Fibroblast of lung (primary cell): ENCODE results near the gene ENPP4. TPM values are rescaled to one million over a fixed set of nuclear protein-coding genes. Genes with fewer than 3 reads are reported as not detected.

Experiments used
- DNase-seq, 2 donors: peaks; one replicate each; pipeline versions ENCODE4 v3.0.0 to v3.0.0-alpha.2; 2010; ENCODE audit warnings: low read depth in 2 of 2
- H2AFZ ChIP-seq: 2 replicates; pipeline ENCODE4 v1.5.1; 2012; ENCODE audit warnings: low read length, control low read depth, inconsistent platforms
- H3K27ac ChIP-seq: 2 replicates; pipeline ENCODE4 v1.5.1; 2011; ENCODE audit warnings: low read length, control low read depth; ENCODE audit not compliant: insufficient read depth
- H3K27me3 ChIP-seq: 2 replicates; pipeline ENCODE4 v1.5.1; 2011; ENCODE audit warnings: mild to moderate bottlenecking, low read length; ENCODE audit not compliant: control insufficient read depth, insufficient read depth
- H3K36me3 ChIP-seq: 2 replicates; pipeline ENCODE4 v1.5.1; 2011; ENCODE audit warnings: low read length; ENCODE audit not compliant: control insufficient read depth, insufficient read depth
- H3K4me1 ChIP-seq: 2 replicates; pipeline ENCODE4 v1.5.1; 2011; ENCODE audit warnings: low read length; ENCODE audit not compliant: control insufficient read depth, insufficient read depth; ENCODE audit errors: extremely low read depth
- H3K4me2 ChIP-seq: 2 replicates; pipeline ENCODE4 v1.5.1; 2011; ENCODE audit warnings: low read length, control low read depth; ENCODE audit not compliant: insufficient read depth; ENCODE audit errors: extremely low read depth
- H3K4me3 ChIP-seq, 4 experiments: fragments of 200-600 bp in 1 of 4; sonication (generic) in 1 of 4; replicated peaks in 1 of 4; 2 replicates each; pipeline ENCODE4 v1.5.1; 2011 to 2016; ENCODE audit warnings: low read length in 4 of 4, low read depth in 3 of 4, mild to moderate bottlenecking in 3 of 4, control low read depth in 2 of 4, inconsistent platforms in 1 of 4, mixed read lengths in 1 of 4; ENCODE audit not compliant: insufficient read depth in 1 of 4; ENCODE audit errors: control extremely low read depth in 1 of 4
- H3K79me2 ChIP-seq: 2 replicates; pipeline ENCODE4 v1.5.1; 2012; ENCODE audit warnings: mild to moderate bottlenecking, low read length, inconsistent platforms; ENCODE audit not compliant: control insufficient read depth, insufficient read depth
- H3K9ac ChIP-seq: 2 replicates; pipeline ENCODE4 v1.5.1; 2011; ENCODE audit warnings: mild to moderate bottlenecking, low read length, control low read depth; ENCODE audit not compliant: insufficient read depth
- H3K9me3 ChIP-seq: 2 replicates; pipeline ENCODE4 v1.5.1; 2012; ENCODE audit warnings: low read depth, low read length; ENCODE audit not compliant: control insufficient read depth, insufficient read depth
- H4K20me1 ChIP-seq: 2 replicates; pipeline ENCODE4 v1.5.1; 2011; ENCODE audit warnings: low read length; ENCODE audit not compliant: control insufficient read depth, insufficient read depth; ENCODE audit errors: extremely low read depth
- EZH2 ChIP-seq: IDR thresholded peaks from 2 replicates; pipeline ENCODE4 v1.5.1; 2012; ENCODE audit warnings: low read length, control low read depth, mild to moderate bottlenecking; ENCODE audit errors: missing control alignments
- polyA plus RNA-seq, 2 donors: library from polyadenylated mRNA; depleted of rRNA in 1 of 2; stranded (reverse) in 1 of 2; unstranded in 1 of 2; fragments of >200 nt; gene quantifications; 2 replicates each; pipeline ENCODE4 v1.2.1, GENCODE V29; 2011 to 2012; ENCODE audit warnings: missing spikeins in 1 of 2
- total RNA-seq: library from RNA; depleted of rRNA; stranded (reverse); fragments of >200 nt; gene quantifications from 2 replicates; pipeline ENCODE4 v1.2.1, GENCODE V29; 2014
- TF ChIP-seq, protein P1 (sequence below), 2 donors: IDR thresholded peaks in 1 of 2; conservative IDR thresholded peaks in 1 of 2; 1 replicate in 1 of 2; 2 replicates in 1 of 2; pipeline ENCODE4 v1.5.1; 2011 to 2012; ENCODE audit warnings: low read length in 2 of 2, control low read depth in 1 of 2, inconsistent platforms in 1 of 2, low read depth in 1 of 2, mild to moderate bottlenecking in 1 of 2

The ENPP4 gene
- total and polyA plus RNA-seq, 2 donors (not counting 1 experiment from before 2014, with no cell fraction given), result 2.7 to 4.0 TPM

DNA sequence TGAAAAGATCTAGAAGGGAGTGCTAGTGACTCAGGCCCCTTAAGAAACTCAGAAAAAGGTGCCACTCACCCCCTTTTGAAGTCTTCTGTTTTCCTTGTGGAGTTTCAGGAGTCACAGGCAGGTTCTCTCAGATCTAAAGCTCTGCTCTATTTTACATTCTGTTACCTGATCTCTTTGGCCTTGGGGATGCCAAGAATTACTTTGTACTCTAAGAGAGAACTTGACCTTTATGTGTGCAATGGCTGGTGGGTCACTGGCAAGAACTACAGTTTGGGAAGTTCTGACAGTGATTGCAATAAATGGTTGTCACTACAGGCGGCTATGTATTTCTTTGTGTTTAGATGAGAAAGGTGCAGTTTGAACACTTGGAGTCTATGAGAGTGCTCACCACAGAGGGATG, 24.2 kb upstream of the ENPP4 start:
- TF ChIP-seq, protein P1, sequence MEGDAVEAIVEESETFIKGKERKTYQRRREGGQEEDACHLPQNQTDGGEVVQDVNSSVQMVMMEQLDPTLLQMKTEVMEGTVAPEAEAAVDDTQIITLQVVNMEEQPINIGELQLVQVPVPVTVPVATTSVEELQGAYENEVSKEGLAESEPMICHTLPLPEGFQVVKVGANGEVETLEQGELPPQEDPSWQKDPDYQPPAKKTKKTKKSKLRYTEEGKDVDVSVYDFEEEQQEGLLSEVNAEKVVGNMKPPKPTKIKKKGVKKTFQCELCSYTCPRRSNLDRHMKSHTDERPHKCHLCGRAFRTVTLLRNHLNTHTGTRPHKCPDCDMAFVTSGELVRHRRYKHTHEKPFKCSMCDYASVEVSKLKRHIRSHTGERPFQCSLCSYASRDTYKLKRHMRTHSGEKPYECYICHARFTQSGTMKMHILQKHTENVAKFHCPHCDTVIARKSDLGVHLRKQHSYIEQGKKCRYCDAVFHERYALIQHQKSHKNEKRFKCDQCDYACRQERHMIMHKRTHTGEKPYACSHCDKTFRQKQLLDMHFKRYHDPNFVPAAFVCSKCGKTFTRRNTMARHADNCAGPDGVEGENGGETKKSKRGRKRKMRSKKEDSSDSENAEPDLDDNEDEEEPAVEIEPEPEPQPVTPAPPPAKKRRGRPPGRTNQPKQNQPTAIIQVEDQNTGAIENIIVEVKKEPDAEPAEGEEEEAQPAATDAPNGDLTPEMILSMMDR (conservative IDR thresholded peaks at IDR 0.05 in 1 of 2, IDR thresholded peaks at IDR 0.05 in 1 of 2; ENCODE audit: low read depth in 1 of 2, low read length in 2 of 2), result no peak
- TF ChIP-seq EZH2, result no peak
- H3K36me3 ChIP-seq, result no peaks in the 10 kb centered on the region
- no peaks in the 10 kb centered on the region for H3K9me3 ChIP-seq
- no peak overlapping the region for H3K9ac ChIP-seq
- no peaks in the 10 kb centered on the region for H3K4me1 ChIP-seq
- H3K4me2 ChIP-seq, result no peak overlapping the region
- no peak overlapping the region for H2AFZ ChIP-seq
- H3K79me2 ChIP-seq, result no peaks in the 10 kb centered on the region
- no peaks in the 10 kb centered on the region for H4K20me1 ChIP-seq
- H3K4me3 ChIP-seq, result no peak overlapping the region
- DNase-seq, result no peak
- no peak overlapping the region for H3K27ac ChIP-seq
- H3K27me3 ChIP-seq, result no peaks in the 10 kb centered on the region

GRCh38 chr6:46113370-46113769, 16.4 kb upstream of the ENPP4 start:
- no peaks in the 10 kb centered on the region for H3K79me2 ChIP-seq
- H3K9ac ChIP-seq, result no peak overlapping the region
- H3K4me1 ChIP-seq, result no peaks in the 10 kb centered on the region
- H3K27me3 ChIP-seq, result no peaks in the 10 kb centered on the region
- H3K27ac ChIP-seq, result no peak overlapping the region
- H3K4me3 ChIP-seq, result no peak overlapping the region
- no peak overlapping the region for H3K4me2 ChIP-seq
- H4K20me1 ChIP-seq, result no peaks in the 10 kb centered on the region
- H3K36me3 ChIP-seq, result no peaks in the 10 kb centered on the region
- no peak overlapping the region for H2AFZ ChIP-seq
- TF ChIP-seq, protein P1 (conservative IDR thresholded peaks at IDR 0.05 in 1 of 2, IDR thresholded peaks at IDR 0.05 in 1 of 2; ENCODE audit: low read depth in 1 of 2, low read length in 2 of 2), result no peak
- TF ChIP-seq EZH2, result no peak
- H3K9me3 ChIP-seq, result no peaks in the 10 kb centered on the region
- no peak for DNase-seq

- no peak for TF ChIP-seq EZH2
- TF ChIP-seq, protein P1 (conservative IDR thresholded peaks at IDR 0.05 in 1 of 2, IDR thresholded peaks at IDR 0.05 in 1 of 2; ENCODE audit: low read depth in 1 of 2, low read length in 2 of 2), result no peak
- Histone ChIP-seq H3K27me3 (no peaks in the 10 kb centered on the region), H3K27ac (no peak overlapping the region), H3K36me3 (no peaks in the 10 kb centered on the region), H3K4me1 (no peaks in the 10 kb centered on the region), H3K4me2 (no peak overlapping the region), H2AFZ (no peak overlapping the region), H3K9me3 (no peaks in the 10 kb centered on the region), H4K20me1 (no peaks in the 10 kb centered on the region), H3K4me3 (no peak overlapping the region), H3K79me2 (no peaks in the 10 kb centered on the region), H3K9ac (no peak overlapping the region)
- DNase-seq, result no peak
These were observed 14.2 kb upstream of the ENPP4 start for GRCh38 chr6:46115634-46116033.
